ENCODE data around the gene OXTR.

OXTR gene

GRCh38 chr3:8769088-8769822 lies at the start of gene OXTR:
OXTR (minus strand) TSS chr3:8769613; CDS start chr3:8768187, 1,426 bp downstream.
- H3K4me3 ChIP-seq (ENCODE audit: low read length): peak within 1 kb of the TSS; percentile 52; the same call in 1 of the 2 replicates
- no peak for TF ChIP-seq ZNF274 (IDR thresholded peaks at IDR 0.05; ENCODE audit: low read depth, low read length)

GRCh38 chr3:8817486-8817885 lies 48.1 kb upstream of the OXTR start:
- H3K4me3 ChIP-seq (ENCODE audit: low read length): no peak overlapping the region
- TF ChIP-seq ZNF274 (IDR thresholded peaks at IDR 0.05; ENCODE audit: low read depth, low read length): no peak

GRCh38 chr3:8816106-8816505 lies 46.7 kb upstream of the OXTR start:
- no peak for TF ChIP-seq ZNF274 (IDR thresholded peaks at IDR 0.05; ENCODE audit: low read depth, low read length)
- no peak overlapping the region for H3K4me3 ChIP-seq (ENCODE audit: low read length)

- TF ChIP-seq ZNF274 (IDR thresholded peaks at IDR 0.05; ENCODE audit: low read depth, low read length): no peak
- H3K4me3 ChIP-seq (ENCODE audit: low read length): no peak overlapping the region
Observed at GRCh38 chr3:8813411-8813810, 44.0 kb upstream of the OXTR start.

DNA sequence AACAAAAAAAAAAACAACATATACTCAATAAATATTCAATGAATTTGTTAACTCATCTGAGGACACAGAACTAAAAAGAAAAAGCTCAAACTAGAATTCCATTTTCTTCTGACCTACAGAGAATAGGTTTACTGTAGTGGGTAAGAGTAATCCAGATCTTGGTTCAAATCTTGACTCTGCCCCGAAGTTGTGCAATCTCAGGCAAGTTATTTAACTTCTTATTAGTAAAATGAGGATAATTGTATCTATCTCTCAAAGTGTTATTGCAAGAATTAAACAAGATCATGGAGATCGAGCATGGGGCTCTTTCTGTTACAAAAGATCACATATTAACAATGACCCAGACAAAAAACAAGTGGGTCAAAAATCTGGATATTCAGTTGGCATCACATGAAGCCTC lies 41.1 kb upstream of the OXTR start:
- TF ChIP-seq ZNF274 (IDR thresholded peaks at IDR 0.05; ENCODE audit: low read depth, low read length): no peak
- no peak overlapping the region for H3K4me3 ChIP-seq (ENCODE audit: low read length)

- no peak overlapping the region for H3K4me3 ChIP-seq (ENCODE audit: low read length)
- no peak for TF ChIP-seq ZNF274 (IDR thresholded peaks at IDR 0.05; ENCODE audit: low read depth, low read length)
Observed at GRCh38 chr3:8805774-8806173, 36.4 kb upstream of the OXTR start.

GRCh38 chr3:8802256-8802655 lies 32.8 kb upstream of the OXTR start:
- H3K4me3 ChIP-seq (ENCODE audit: low read length): no peak overlapping the region
- no peak for TF ChIP-seq ZNF274 (IDR thresholded peaks at IDR 0.05; ENCODE audit: low read depth, low read length)

GRCh38 chr3:8800016-8800415 lies 30.6 kb upstream of the OXTR start:
- H3K4me3 ChIP-seq (ENCODE audit: low read length): no peak overlapping the region
- no peak for TF ChIP-seq ZNF274 (IDR thresholded peaks at IDR 0.05; ENCODE audit: low read depth, low read length)

DNA sequence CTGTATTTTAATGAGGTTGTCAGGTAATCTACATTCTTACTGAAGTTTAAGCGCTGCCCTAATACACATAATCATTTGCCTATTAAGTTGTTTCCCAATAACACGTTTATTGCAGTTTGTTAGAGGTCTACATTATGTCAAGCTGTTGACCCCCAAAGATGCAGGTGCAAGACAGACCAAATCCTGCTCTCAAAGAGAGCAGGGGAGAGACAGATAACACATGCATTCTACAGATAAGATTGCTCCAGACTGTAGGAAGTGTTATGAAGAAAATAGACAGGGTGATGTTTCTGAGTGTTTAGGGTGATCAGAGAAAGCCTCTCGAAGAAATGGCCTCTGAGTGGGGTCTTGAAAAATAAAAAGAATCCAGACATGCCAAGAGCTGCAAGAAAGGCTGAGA lies 24.8 kb upstream of the OXTR start:
- H3K4me3 ChIP-seq (ENCODE audit: low read length): no peak overlapping the region
- no peak for TF ChIP-seq ZNF274 (IDR thresholded peaks at IDR 0.05; ENCODE audit: low read depth, low read length)

GRCh38 chr3:8793242-8793641 lies 23.8 kb upstream of the OXTR start:
- H3K4me3 ChIP-seq (ENCODE audit: low read length): no peak overlapping the region
- no peak for TF ChIP-seq ZNF274 (IDR thresholded peaks at IDR 0.05; ENCODE audit: low read depth, low read length)

DNA sequence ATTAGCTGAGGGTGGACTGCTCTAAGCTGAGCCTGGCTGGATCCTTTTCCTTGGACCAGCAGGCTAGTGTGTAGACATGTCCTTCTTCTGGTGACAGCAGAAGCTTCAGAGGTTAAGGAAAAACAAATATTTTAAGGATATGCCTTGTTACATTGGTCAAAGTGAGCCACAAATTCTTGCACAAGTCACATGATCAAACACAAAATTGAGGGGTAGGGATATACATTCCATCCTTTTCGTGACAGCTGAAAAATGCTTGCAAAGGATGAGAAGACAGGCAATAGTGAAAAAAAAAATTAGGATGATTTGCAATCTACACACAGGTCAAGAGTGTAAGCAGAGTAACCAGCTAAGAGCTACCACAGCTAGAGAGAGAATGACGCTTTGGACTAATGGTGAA lies 21.1 kb upstream of the OXTR start:
- no peak overlapping the region for H3K4me3 ChIP-seq (ENCODE audit: low read length)
- TF ChIP-seq ZNF274 (IDR thresholded peaks at IDR 0.05; ENCODE audit: low read depth, low read length): no peak

DNA sequence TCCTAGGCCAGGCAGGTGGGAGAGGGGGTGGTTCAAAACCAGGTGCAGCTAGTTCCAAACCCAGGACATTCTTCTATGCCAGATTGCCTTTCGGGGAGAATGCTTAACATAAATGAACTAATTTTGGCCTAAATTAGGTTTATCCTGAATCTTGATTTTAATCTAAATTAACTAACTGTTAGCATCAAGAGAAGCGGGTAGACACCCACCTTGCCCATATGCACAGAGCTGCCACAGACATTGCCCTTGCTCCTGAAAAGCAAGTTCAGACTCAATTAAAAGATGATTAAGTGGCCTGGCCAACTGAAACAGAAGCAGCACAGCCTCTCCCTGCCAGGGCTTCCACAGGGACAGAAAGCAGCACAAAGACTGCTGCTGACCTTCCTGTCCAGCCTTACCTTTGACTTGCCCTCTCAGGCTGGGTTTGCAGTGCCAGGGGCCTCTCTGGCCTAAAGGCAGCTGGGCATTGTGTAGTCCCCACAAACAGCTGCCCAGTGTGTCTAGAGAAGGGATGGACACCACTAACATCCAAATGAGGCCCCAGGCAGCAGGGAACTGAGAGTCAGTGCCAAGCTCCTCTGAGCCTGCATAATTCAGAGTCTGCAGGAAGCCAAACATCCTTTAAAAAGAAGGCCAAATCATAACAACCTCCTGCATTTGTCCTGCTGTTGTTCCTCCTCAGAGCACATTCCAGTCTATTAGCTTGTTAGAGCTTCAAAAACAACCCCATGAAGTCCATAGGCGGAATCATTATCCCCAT lies 15.4 kb upstream of the OXTR start:
- no peak for TF ChIP-seq ZNF274 (IDR thresholded peaks at IDR 0.05; ENCODE audit: low read depth, low read length)
- no peak overlapping the region for H3K4me3 ChIP-seq (ENCODE audit: low read length)

DNA sequence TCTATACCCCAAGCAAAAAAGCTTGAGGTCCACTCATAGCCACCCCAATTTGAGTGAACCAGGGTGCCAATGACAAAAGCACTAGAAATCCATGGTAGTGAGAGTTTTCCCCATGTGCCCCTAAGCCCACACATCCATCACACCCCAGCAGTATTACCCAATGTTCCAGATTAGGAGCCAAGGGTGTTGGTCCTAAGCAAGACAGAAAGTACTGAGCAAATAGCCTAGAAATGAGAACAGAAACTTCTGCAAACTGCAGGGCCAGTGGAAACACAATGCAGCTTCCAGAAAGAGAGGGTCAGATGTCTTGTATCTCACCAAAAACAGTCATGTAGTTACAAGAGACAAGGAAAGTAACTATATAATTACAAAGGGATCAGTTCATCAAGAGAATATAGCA lies 10.9 kb upstream of the OXTR start:
- TF ChIP-seq ZNF274 (IDR thresholded peaks at IDR 0.05; ENCODE audit: low read depth, low read length): no peak

GRCh38 chr3:8778475-8778874 lies 9.1 kb upstream of the OXTR start:
- no peak overlapping the region for H3K4me3 ChIP-seq (ENCODE audit: low read length)
- TF ChIP-seq ZNF274 (IDR thresholded peaks at IDR 0.05; ENCODE audit: low read depth, low read length): no peak

More for the DNA sequence above, 10.9 kb upstream of the OXTR start:
- H3K4me3 ChIP-seq (ENCODE audit: low read length): no peak overlapping the region

GRCh38 chr3:8777978-8778267 lies 8.5 kb upstream of the OXTR start:
- H3K4me3 ChIP-seq (ENCODE audit: low read length): no peak overlapping the region
- TF ChIP-seq ZNF274 (IDR thresholded peaks at IDR 0.05; ENCODE audit: low read depth, low read length): no peak
